Measurements from ENCODE around the gene POPDC3.

DNA sequence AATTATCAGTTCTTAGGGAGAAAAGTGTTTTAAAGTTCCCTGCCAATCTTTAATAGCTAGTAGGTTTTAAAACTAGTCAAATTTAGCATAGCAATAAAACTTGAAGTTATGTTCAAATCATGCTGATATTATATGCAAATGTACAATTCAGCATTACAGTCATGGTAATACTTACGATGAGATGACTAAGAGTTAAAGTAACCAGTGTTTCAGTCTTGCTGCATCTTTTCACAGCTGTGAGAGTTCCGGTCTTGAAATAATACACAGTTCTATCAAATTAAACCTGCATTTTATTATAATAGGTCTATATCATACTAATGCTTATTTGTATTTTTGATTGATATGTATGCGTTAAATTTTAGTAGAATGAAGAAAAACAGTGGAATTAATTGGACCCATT, 26.1 kb downstream of the POPDC3 start:
- TF ChIP-seq ZNF8 (CRISPR knock-in tag; IDR thresholded peaks at IDR 0.05) (no peak), ESRRG (CRISPR knock-in tag; IDR thresholded peaks at IDR 0.05) (no peak), ARNTL (CRISPR knock-in tag; IDR thresholded peaks at IDR 0.05; ENCODE audit: borderline replicate concordance, low read depth) (no peak), RARB (CRISPR knock-in tag; IDR thresholded peaks at IDR 0.05) (no peak)
